IMR-90 (cell line): ENCODE results near the gene FAM131B.

ENCODE experiments used
- CEBPB ChIP-seq: IDR thresholded peaks from 2 replicates; pipeline ENCODE4 v1.6.1; 2012; ENCODE audit warnings: low read depth, low read length, improper control_type of control experiment
- CTCF ChIP-seq: conservative IDR thresholded peaks from 2 replicates; pipeline ENCODE4 v1.5.1; 2012; ENCODE audit warnings: mild to moderate bottlenecking, low read depth, low read length, improper control_type of control experiment

- TF ChIP-seq CEBPB (no peak), CTCF (no peak)
Measured at GRCh38 chr7:143410521-143411004, 48.0 kb upstream of the FAM131B start.
